Heart left ventricle (tissue), 16 donors: ENCODE results near the gene UBAP1. TPM values are rescaled to one million over a fixed set of nuclear protein-coding genes. Genes with fewer than 3 reads are reported as not detected.

Experiments used
- ATAC-seq, 4 donors: fragments of 200-7000 bp; cut with Tn5 transposase; one replicate each; pipeline ENCODE4 v1.9.1; 2020 to 2022; ENCODE audit warnings: moderate library complexity in 4 of 4, mild to moderate bottlenecking in 3 of 4, moderate number of reproducible peaks in 1 of 4
- DNase-seq, 5 donors: peaks; one replicate each; pipeline ENCODE4 v3.0.0-alpha.2; 2020
- H3K27ac ChIP-seq, 12 donors: fragments of 200-600 bp; sonication (generic) in 4 of 12; one replicate each; pipeline versions ENCODE4 v1.5.0 to v1.8.0; 2016 to 2022; ENCODE audit warnings: mild to moderate bottlenecking in 2 of 12
- H3K27me3 ChIP-seq, 9 donors: fragments of 200-600 bp; sonication (generic) in 2 of 9; one replicate each; pipeline versions ENCODE4 v1.5.1 to v1.8.0; 2016 to 2022; ENCODE audit warnings: mild to moderate bottlenecking in 3 of 9
- H3K36me3 ChIP-seq, 9 donors: fragments of 200-600 bp; sonication (generic) in 2 of 9; one replicate each; pipeline versions ENCODE4 v1.5.0 to v1.8.0; 2018 to 2022; ENCODE audit warnings: mild to moderate bottlenecking in 2 of 9
- H3K4me1 ChIP-seq, 12 donors: fragments of 200-600 bp; sonication (generic) in 4 of 12; one replicate each; pipeline versions ENCODE4 v1.5.0 to v1.8.0; 2016 to 2022; ENCODE audit warnings: mild to moderate bottlenecking in 3 of 12
- H3K4me3 ChIP-seq, 12 donors: fragments of 200-600 bp; sonication (generic) in 4 of 12; one replicate each; pipeline versions ENCODE4 v1.5.0 to v1.8.0; 2017 to 2022; ENCODE audit warnings: mild to moderate bottlenecking in 9 of 12, moderate library complexity in 4 of 12
- H3K9me3 ChIP-seq, 12 donors: fragments of 200-600 bp; sonication (generic) in 4 of 12; one replicate each; pipeline versions ENCODE4 v1.5.0 to v1.8.0; 2016 to 2022; ENCODE audit warnings: mild to moderate bottlenecking in 1 of 12
- POLR2A ChIP-seq, 2 donors: fragments of 450-650 bp; IDR thresholded peaks; one replicate each; pipeline ENCODE4 v1.6.1; 2017; ENCODE audit warnings: antibody characterized with exemption in 2 of 2, mild to moderate bottlenecking in 2 of 2, moderate library complexity in 2 of 2
- WGBS, 4 donors: extraction: QIAGEN DNeasy Blood & Tissue Kit in 2 of 4; methylation state at CpG; one replicate each; pipeline versions ENCODE4 v1.1.5 to v1.1.7; 2013 to 2018; 5-methylcytosine and 5-hydroxymethylcytosine counted together
- intact Hi-C, 10 donors: fragments of 100-400 bp; cut with DNase I; formaldehyde crosslinking; loops; one replicate each; pipeline versions ENCODE4 v1.11.1 to v1.14.2; 2022
- polyA plus RNA-seq, 2 donors: library from polyadenylated mRNA; stranded (reverse); fragments of 200-250 nt; gene quantifications; one replicate each; pipeline ENCODE4 v1.2.3, GENCODE V29; 2013
- total RNA-seq, 9 donors: library from RNA; depleted of rRNA in 2 of 9; stranded (reverse); fragments of >200 nt in 2 of 9; fragmentation: NEBNext Ultra II Directional in 3 of 9; extraction: Animal tissue kit (Norgen Biotek cat#: 25700) in 3 of 9; gene quantifications; one replicate each; pipeline versions ENCODE4 v1.1.0 to v1.2.4, GENCODE V29; 2016 to 2023
- TF ChIP-seq, protein P1 (sequence below), 12 donors: fragments of 200-600 bp; sonication (generic) in 4 of 12; IDR thresholded peaks; one replicate each; pipeline versions ENCODE4 v1.5.0 to v1.8.0; 2018 to 2022; ENCODE audit warnings: antibody characterized with exemption in 12 of 12, mild to moderate bottlenecking in 5 of 12
- donor health status: ischemic (EF 13 %, LVEDD 7.1; RV severe dilation, severe dysfunction).
- donor health status: healthy with polysubstance abuse.
- donor health status: DM: no; HTN: yes; CAD: no.
- donor health status: DM: no; HTN: no; CAD: no.
- donor health status: ischemic (EF 25% LVEDD 6.9; RV normal size, moderate dysfunction).
- donor health status: ischemic (EF 25% LVEDD 5.7; RV mildly dilated, moderate dysfunction).
- donor health status: healthy.
- donor health status: DM: yes; HTN: yes; CAD: no.
- donor health status: ischemic (EF 35%, LVEDD 5.7; RV mildly dilated, moderate dysfunction).
- donor health status: nonischemic (EF 11% LVEDD 7.7; RV severe dilation, severe dysfunction).
- donor health status: DM: yes; HTN: yes; CAD: no.
- donor health status: PGD.
- donor health status: ischemic (EF 29% LVEDD 5.4; RV normal size, mild dysfunction).
- donor health status: nonischemic (EF 23%, LVEDD 6.1; RV moderate dilation, normal function).

The UBAP1 gene
- total and polyA plus RNA-seq, 11 donors: 18.7 to 66.1 (median 43.1) TPM

GRCh38 chr9:34143116-34143515, 35.7 kb upstream of the UBAP1 start:
- peak in 1 of 4 donors; percentile 6 for ATAC-seq
- WGBS, 4 donors: 69 to 75% (median 71%) methylated on average over 2 of the region's 2 CpGs
- no peaks in the 10 kb centered on the region for H3K9me3 ChIP-seq
- H3K4me1 ChIP-seq: peaks cover 0 to 16% (median 7%) of the 10 kb centered on the region in 12 donors
- TF ChIP-seq, protein P1, sequence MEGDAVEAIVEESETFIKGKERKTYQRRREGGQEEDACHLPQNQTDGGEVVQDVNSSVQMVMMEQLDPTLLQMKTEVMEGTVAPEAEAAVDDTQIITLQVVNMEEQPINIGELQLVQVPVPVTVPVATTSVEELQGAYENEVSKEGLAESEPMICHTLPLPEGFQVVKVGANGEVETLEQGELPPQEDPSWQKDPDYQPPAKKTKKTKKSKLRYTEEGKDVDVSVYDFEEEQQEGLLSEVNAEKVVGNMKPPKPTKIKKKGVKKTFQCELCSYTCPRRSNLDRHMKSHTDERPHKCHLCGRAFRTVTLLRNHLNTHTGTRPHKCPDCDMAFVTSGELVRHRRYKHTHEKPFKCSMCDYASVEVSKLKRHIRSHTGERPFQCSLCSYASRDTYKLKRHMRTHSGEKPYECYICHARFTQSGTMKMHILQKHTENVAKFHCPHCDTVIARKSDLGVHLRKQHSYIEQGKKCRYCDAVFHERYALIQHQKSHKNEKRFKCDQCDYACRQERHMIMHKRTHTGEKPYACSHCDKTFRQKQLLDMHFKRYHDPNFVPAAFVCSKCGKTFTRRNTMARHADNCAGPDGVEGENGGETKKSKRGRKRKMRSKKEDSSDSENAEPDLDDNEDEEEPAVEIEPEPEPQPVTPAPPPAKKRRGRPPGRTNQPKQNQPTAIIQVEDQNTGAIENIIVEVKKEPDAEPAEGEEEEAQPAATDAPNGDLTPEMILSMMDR (IDR thresholded peaks at IDR 0.05): no peak
- no peak for TF ChIP-seq POLR2A (IDR thresholded peaks at IDR 0.05)
- H3K27me3 ChIP-seq: no peaks in the 10 kb centered on the region
- H3K4me3 ChIP-seq: no peak overlapping the region
- no peak for DNase-seq
- H3K36me3 ChIP-seq: no peaks in the 10 kb centered on the region
- H3K27ac ChIP-seq: peak overlapping the region in 2 of 12 donors; percentile 2 to 34
- intact Hi-C loops: loop anchor here in 1 of 10 donors (5.0 kb wide), 1 partner anchor 34 kb away; the partner anchor contains the start of gene UBAP1

GRCh38 chr9:34145165-34145564, 33.7 kb upstream of the UBAP1 start:
- intact Hi-C loops: no loop called here
- TF ChIP-seq, protein P1 (IDR thresholded peaks at IDR 0.05): no peak
- no peak for TF ChIP-seq POLR2A (IDR thresholded peaks at IDR 0.05)
- no peak for DNase-seq

DNA sequence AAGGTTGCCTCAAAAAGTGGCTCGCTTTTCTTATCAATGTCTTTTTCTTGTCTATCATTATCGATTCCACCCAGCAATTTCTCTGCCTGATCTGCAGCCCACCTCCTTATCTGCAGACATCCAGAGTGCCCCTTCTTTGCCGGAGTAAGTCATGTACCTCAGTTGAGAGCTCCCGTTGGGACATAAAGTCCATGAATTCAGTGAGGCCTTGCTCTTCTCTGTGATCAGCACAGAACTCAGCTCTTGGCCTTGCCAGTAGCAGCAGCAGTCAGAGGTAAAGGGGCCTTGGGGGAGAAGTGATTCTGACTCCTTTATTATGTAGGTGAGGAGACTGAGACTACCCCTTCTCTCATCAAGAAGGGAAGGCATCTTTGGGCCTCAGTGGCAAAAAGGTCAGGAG, 27.4 kb upstream of the UBAP1 start:
- WGBS, 4 donors: 73 to 85% (median 76%) methylated on average over 4 of the region's 4 CpGs
- DNase-seq: no peak
- intact Hi-C loops: no loop called here
- Histone ChIP-seq H3K27ac (no peak overlapping the region), H3K4me1 (no peaks in the 10 kb centered on the region), H3K9me3 (no peaks in the 10 kb centered on the region), H3K36me3 (no peaks in the 10 kb centered on the region), H3K27me3 (no peaks in the 10 kb centered on the region), H3K4me3 (no peak overlapping the region)
- TF ChIP-seq, protein P1 (IDR thresholded peaks at IDR 0.05): no peak
- TF ChIP-seq POLR2A (IDR thresholded peaks at IDR 0.05): no peak
- no peak for ATAC-seq

More at GRCh38 chr9:34145165-34145564, 33.7 kb upstream of the UBAP1 start:
- WGBS, 4 donors: 48 to 55% (median 49%) methylated on average over 3 of the region's 3 CpGs
- ATAC-seq: peak in 1 of 4 donors; percentile 50
- no peaks in the 10 kb centered on the region for H3K36me3 ChIP-seq
- H3K4me1 ChIP-seq: peaks cover 0 to 9% (median under 1%) of the 10 kb centered on the region in 12 donors
- no peak overlapping the region for H3K27ac ChIP-seq
- no peaks in the 10 kb centered on the region for H3K27me3 ChIP-seq
- H3K9me3 ChIP-seq: no peaks in the 10 kb centered on the region
- H3K4me3 ChIP-seq: no peak overlapping the region

DNA sequence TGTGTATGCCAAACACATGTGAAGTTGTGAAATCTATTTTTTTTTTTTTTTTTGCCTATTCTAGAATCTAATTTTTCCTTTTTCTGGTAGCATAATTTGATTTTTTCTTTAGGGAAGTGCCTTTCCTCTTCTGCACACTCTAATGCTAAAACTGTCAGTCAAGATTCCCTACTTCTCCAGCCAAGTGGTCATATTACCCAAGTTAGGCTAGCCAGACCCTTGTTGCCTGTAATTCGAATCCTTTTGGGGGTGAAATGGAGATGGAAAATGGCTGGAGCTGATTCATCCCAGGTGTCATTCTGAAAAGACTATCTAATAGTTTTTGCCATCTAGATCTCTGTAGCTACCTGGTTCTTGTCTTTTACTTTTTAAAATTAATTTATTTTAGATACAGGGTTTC, 24.8 kb upstream of the UBAP1 start:
- intact Hi-C loops: no loop called here
- Histone ChIP-seq H3K36me3 (no peaks in the 10 kb centered on the region), H3K27me3 (no peaks in the 10 kb centered on the region), H3K4me1 (no peaks in the 10 kb centered on the region), H3K27ac (no peak overlapping the region), H3K9me3 (no peaks in the 10 kb centered on the region), H3K4me3 (no peak overlapping the region)
- no peak for ATAC-seq
- DNase-seq: no peak
- TF ChIP-seq, protein P1 (IDR thresholded peaks at IDR 0.05): no peak
- no peak for TF ChIP-seq POLR2A (IDR thresholded peaks at IDR 0.05)
- 77 to 85% (median 80%) methylated on average over 1 of the region's 1 CpG for WGBS, 4 donors
